Stimulated activated CD8-positive, alpha-beta memory T cell treated with anti-CD3 and anti-CD28 coated beads, Interleukin-4, amount 100 ng/mL, for 1 hour (primary cell): Measurements from ENCODE around the gene KIFBP.

Source experiments
- DNase-seq, 2 donors: peaks; one replicate each; pipeline ENCODE4 v3.0.0-alpha.2; 2020; ENCODE audit warnings: low read depth in 2 of 2, low spot score in 1 of 2

KIFBP gene

GRCh38 chr10:69051303-69051702 lies 62.7 kb downstream of the KIFBP start:
- DNase-seq = no peak

GRCh38 chr10:69051710-69052487 lies 63.3 kb downstream of the KIFBP start:
- no peak for DNase-seq

- no peak for DNase-seq
These were observed 64.1 kb downstream of the KIFBP start for GRCh38 chr10:69052736-69053135.

- DNase-seq = no peak
These were observed 66.6 kb downstream of the KIFBP start for GRCh38 chr10:69055241-69055640.

GRCh38 chr10:69056129-69056528 lies 67.5 kb downstream of the KIFBP start:
- no peak for DNase-seq

GRCh38 chr10:69056536-69057260 lies 68.1 kb downstream of the KIFBP start:
- DNase-seq = no peak

GRCh38 chr10:69057261-69057950 lies 68.8 kb downstream of the KIFBP start:
- no peak for DNase-seq

GRCh38 chr10:69057951-69058297 lies 69.3 kb downstream of the KIFBP start:
- DNase-seq = no peak

GRCh38 chr10:69060127-69060798 lies 71.7 kb downstream of the KIFBP start:
- no peak for DNase-seq

GRCh38 chr10:69061305-69062161 lies 72.9 kb downstream of the KIFBP start:
- no peak for DNase-seq

- no peak for DNase-seq
These were observed 74.3 kb downstream of the KIFBP start for GRCh38 chr10:69062901-69063300.

GRCh38 chr10:69064762-69065328 lies 76.2 kb downstream of the KIFBP start:
- no peak for DNase-seq

GRCh38 chr10:69065406-69066361 lies 77.1 kb downstream of the KIFBP start:
- DNase-seq = no peak
